HL-60 (cell line): Measurements from ENCODE around the gene MNS1.
"Not testable (repeated sequence)": the region's sequence is repeated elsewhere in the genome, so short reads cannot be mapped to it uniquely, and the experiment has no call there.

Source experiments
- DNase-seq, 2 experiments: peaks; one replicate each; pipeline ENCODE4 v3.0.0-alpha.2; 2010 to 2020; ENCODE audit warnings: low read depth in 1 of 2, low spot score in 1 of 2
- H3K27ac ChIP-seq: fragments of 250-450 bp; sonication (Bioruptor Pico); replicated peaks from 2 replicates; pipeline ENCODE4 v1.5.1; 2020; ENCODE audit warnings: mild to moderate bottlenecking, moderate library complexity
- H3K27me3 ChIP-seq: fragments of 250-450 bp; sonication (Bioruptor Pico); 2 replicates; pipeline ENCODE4 v1.5.1; 2021; ENCODE audit warnings: mild to moderate bottlenecking, moderate library complexity; ENCODE audit not compliant: insufficient read depth, poor library complexity, severe bottlenecking
- H3K4me3 ChIP-seq: replicated peaks from 2 replicates; pipeline ENCODE4 v1.5.1; 2011; ENCODE audit warnings: mild to moderate bottlenecking, control low read depth, low read length; ENCODE audit not compliant: insufficient read depth
- GABPA ChIP-seq: IDR thresholded peaks from 2 replicates; pipeline ENCODE4 v1.6.1; 2012; ENCODE audit warnings: low read depth
- POLR2AphosphoS5 ChIP-seq: IDR thresholded peaks from 2 replicates; pipeline ENCODE4 v1.6.1; 2012; ENCODE audit warnings: low read depth
- SPI1 ChIP-seq: IDR thresholded peaks from 2 replicates; pipeline ENCODE4 v1.6.1; 2012; ENCODE audit warnings: low read depth, mild to moderate bottlenecking, borderline replicate concordance
- TF ChIP-seq, protein P1 (sequence below): IDR thresholded peaks from one replicate; pipeline ENCODE4 v1.5.1; 2011; ENCODE audit warnings: low read length, control low read depth, inconsistent platforms; ENCODE audit not compliant: insufficient read depth
- TF ChIP-seq, protein P2 (sequence below): IDR thresholded peaks from 2 replicates; pipeline ENCODE4 v1.6.1; 2012; ENCODE audit warnings: low read depth; ENCODE audit not compliant: insufficient replicate concordance

The MNS1 gene

GRCh38 chr15:56485426-56485825 lies 20.5 kb upstream of the MNS1 start:
- not testable (repeated sequence) for H3K4me3 ChIP-seq, DNase-seq, H3K27me3 ChIP-seq, H3K27ac ChIP-seq

- DNase-seq, result no peak
- H3K27me3 ChIP-seq, result no peaks in the 10 kb centered on the region
- TF ChIP-seq GABPA, result no peak
- no peak for TF ChIP-seq POLR2AphosphoS5
- TF ChIP-seq, protein P1, sequence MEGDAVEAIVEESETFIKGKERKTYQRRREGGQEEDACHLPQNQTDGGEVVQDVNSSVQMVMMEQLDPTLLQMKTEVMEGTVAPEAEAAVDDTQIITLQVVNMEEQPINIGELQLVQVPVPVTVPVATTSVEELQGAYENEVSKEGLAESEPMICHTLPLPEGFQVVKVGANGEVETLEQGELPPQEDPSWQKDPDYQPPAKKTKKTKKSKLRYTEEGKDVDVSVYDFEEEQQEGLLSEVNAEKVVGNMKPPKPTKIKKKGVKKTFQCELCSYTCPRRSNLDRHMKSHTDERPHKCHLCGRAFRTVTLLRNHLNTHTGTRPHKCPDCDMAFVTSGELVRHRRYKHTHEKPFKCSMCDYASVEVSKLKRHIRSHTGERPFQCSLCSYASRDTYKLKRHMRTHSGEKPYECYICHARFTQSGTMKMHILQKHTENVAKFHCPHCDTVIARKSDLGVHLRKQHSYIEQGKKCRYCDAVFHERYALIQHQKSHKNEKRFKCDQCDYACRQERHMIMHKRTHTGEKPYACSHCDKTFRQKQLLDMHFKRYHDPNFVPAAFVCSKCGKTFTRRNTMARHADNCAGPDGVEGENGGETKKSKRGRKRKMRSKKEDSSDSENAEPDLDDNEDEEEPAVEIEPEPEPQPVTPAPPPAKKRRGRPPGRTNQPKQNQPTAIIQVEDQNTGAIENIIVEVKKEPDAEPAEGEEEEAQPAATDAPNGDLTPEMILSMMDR, result no peak
- TF ChIP-seq SPI1, result no peak
- TF ChIP-seq, protein P2, sequence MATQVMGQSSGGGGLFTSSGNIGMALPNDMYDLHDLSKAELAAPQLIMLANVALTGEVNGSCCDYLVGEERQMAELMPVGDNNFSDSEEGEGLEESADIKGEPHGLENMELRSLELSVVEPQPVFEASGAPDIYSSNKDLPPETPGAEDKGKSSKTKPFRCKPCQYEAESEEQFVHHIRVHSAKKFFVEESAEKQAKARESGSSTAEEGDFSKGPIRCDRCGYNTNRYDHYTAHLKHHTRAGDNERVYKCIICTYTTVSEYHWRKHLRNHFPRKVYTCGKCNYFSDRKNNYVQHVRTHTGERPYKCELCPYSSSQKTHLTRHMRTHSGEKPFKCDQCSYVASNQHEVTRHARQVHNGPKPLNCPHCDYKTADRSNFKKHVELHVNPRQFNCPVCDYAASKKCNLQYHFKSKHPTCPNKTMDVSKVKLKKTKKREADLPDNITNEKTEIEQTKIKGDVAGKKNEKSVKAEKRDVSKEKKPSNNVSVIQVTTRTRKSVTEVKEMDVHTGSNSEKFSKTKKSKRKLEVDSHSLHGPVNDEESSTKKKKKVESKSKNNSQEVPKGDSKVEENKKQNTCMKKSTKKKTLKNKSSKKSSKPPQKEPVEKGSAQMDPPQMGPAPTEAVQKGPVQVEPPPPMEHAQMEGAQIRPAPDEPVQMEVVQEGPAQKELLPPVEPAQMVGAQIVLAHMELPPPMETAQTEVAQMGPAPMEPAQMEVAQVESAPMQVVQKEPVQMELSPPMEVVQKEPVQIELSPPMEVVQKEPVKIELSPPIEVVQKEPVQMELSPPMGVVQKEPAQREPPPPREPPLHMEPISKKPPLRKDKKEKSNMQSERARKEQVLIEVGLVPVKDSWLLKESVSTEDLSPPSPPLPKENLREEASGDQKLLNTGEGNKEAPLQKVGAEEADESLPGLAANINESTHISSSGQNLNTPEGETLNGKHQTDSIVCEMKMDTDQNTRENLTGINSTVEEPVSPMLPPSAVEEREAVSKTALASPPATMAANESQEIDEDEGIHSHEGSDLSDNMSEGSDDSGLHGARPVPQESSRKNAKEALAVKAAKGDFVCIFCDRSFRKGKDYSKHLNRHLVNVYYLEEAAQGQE, result no peak
Measured at GRCh38 chr15:56484287-56484686, 19.4 kb upstream of the MNS1 start.

DNA sequence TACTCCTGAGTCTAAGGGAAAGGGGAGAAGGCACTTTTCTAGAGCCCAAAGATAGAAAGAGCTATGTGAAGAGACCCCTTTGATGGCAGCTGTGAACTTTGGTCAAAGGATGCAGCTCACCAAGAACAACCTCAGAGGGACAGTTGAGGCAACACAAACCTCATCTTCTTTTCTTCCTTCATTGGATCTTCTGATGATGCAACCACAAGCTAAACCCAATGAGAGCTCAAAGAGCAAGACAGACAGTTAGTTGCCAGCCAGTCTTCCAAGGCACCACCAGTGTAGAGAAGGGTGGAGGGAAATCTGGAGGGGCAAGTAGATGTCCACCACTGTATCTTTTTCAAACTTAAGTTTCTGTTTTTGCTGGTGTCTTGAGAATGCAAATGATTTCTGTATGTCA lies 10.4 kb upstream of the MNS1 start:
- Histone ChIP-seq H3K27me3 (no peaks in the 10 kb centered on the region), H3K4me3 (no peak overlapping the region), H3K27ac (no peak overlapping the region)
- no peak for DNase-seq
- TF ChIP-seq, protein P2, result no peak
- TF ChIP-seq GABPA (no peak), SPI1 (no peak), POLR2AphosphoS5 (no peak)
- TF ChIP-seq, protein P1, result no peak

More at GRCh38 chr15:56484287-56484686, 19.4 kb upstream of the MNS1 start:
- H3K4me3 ChIP-seq, result no peak overlapping the region
- H3K27ac ChIP-seq, result no peak overlapping the region

DNA sequence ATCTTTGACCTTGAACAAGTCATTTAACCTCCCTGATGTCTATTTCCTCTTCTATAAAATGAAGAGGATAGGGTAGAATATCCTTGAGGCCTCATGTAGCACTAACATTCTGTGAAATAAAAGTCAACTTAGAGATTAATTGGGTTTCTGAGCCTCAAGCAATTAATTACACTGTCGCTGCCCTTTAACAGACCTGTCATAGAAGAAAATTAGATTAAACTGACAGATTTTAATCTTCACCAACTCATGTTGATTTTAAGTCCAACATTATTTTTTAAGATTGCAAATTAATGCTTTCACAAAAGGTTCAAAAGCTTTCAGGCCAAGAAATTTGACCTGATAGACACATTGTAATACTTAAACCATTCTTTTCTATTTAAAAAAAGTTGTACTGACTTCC lies 8.1 kb upstream of the MNS1 start:
- DNase-seq, result no peak
- Histone ChIP-seq H3K27ac (no peak overlapping the region), H3K27me3 (no peaks in the 10 kb centered on the region), H3K4me3 (no peak overlapping the region)
- TF ChIP-seq POLR2AphosphoS5 (no peak), GABPA (no peak), SPI1 (no peak)
- TF ChIP-seq, protein P1, result no peak
- TF ChIP-seq, protein P2, result no peak
